HEK293T (cell line): ENCODE measurements around the gene STX7.

Source experiments
- CTCF ChIA-PET: fragments of 350-600 bp; formaldehyde crosslinking; extraction: SDS; loops from one replicate; lab custom pipeline; 2021; ENCODE audit warnings: antibody characterized with exemption, inconsistent platforms; lab: Yijun Ruan, JAX
- POLR2A ChIA-PET: fragments of 350-600 bp; formaldehyde crosslinking; extraction: SDS; loops from one replicate; lab custom pipeline; 2020; ENCODE audit warnings: antibody characterized with exemption, inconsistent platforms; lab: Yijun Ruan, JAX
- DNase-seq: peaks from one replicate; pipeline ENCODE4 v3.0.0; 2012; ENCODE audit warnings: mixed read lengths; ENCODE audit errors: extremely low spot score
- ARNT ChIP-seq: fragments of 450-650 bp; IDR thresholded peaks from 2 replicates; pipeline ENCODE4 v1.6.1; 2017; ENCODE audit warnings: mild to moderate bottlenecking
- BHLHE40 ChIP-seq: fragments of 450-650 bp; IDR thresholded peaks from 2 replicates; pipeline ENCODE4 v1.6.1; 2016; ENCODE audit warnings: mild to moderate bottlenecking, moderate library complexity, borderline replicate concordance
- CTBP1 ChIP-seq: fragments of 450-650 bp; IDR thresholded peaks from 2 replicates; pipeline ENCODE4 v1.6.1; 2016; ENCODE audit warnings: borderline replicate concordance
- ELF4 ChIP-seq: fragments of 450-650 bp; IDR thresholded peaks from 2 replicates; pipeline ENCODE4 v1.6.1; 2017; ENCODE audit warnings: antibody characterized with exemption
- FOXA1 ChIP-seq: fragments of 450-650 bp; IDR thresholded peaks from 2 replicates; pipeline ENCODE4 v1.6.1; 2016; ENCODE audit warnings: mild to moderate bottlenecking
- FOXK2 ChIP-seq: fragments of 450-650 bp; IDR thresholded peaks from 2 replicates; pipeline ENCODE4 v1.6.1; 2016; ENCODE audit warnings: mild to moderate bottlenecking
- FOXM1 ChIP-seq: fragments of 450-650 bp; IDR thresholded peaks from 2 replicates; pipeline ENCODE4 v1.6.1; 2017; ENCODE audit warnings: mild to moderate bottlenecking, borderline replicate concordance
- HDGF ChIP-seq: fragments of 450-650 bp; IDR thresholded peaks from 2 replicates; pipeline ENCODE4 v1.6.1; 2017; ENCODE audit warnings: antibody characterized with exemption, borderline replicate concordance
- L3MBTL2 ChIP-seq: fragments of 450-650 bp; conservative IDR thresholded peaks from 2 replicates; pipeline ENCODE4 v1.6.1; 2016; ENCODE audit warnings: mild to moderate bottlenecking
- LEF1 ChIP-seq: fragments of 450-650 bp; IDR thresholded peaks from 2 replicates; pipeline ENCODE4 v1.6.1; 2017; ENCODE audit warnings: mild to moderate bottlenecking, borderline replicate concordance
- NFRKB ChIP-seq: fragments of 450-650 bp; IDR thresholded peaks from 2 replicates; pipeline ENCODE4 v1.6.1; 2016; ENCODE audit warnings: mild to moderate bottlenecking, moderate library complexity
- SP1 ChIP-seq: fragments of 450-650 bp; IDR thresholded peaks from 2 replicates; pipeline ENCODE4 v1.6.1; 2017
- SUZ12 ChIP-seq: fragments of 450-650 bp; IDR thresholded peaks from 2 replicates; pipeline ENCODE4 v1.6.1; 2016; ENCODE audit warnings: mild to moderate bottlenecking
- TARDBP ChIP-seq: fragments of 450-650 bp; IDR thresholded peaks from 2 replicates; pipeline ENCODE4 v1.6.1; 2016
- ZNF384 ChIP-seq: fragments of 450-650 bp; IDR thresholded peaks from 2 replicates; pipeline ENCODE4 v1.6.1; 2016
- TF ChIP-seq, protein P1 (sequence below): fragments of 450-650 bp; IDR thresholded peaks from 2 replicates; pipeline ENCODE4 v1.6.1; 2016

Gene STX7

DNA sequence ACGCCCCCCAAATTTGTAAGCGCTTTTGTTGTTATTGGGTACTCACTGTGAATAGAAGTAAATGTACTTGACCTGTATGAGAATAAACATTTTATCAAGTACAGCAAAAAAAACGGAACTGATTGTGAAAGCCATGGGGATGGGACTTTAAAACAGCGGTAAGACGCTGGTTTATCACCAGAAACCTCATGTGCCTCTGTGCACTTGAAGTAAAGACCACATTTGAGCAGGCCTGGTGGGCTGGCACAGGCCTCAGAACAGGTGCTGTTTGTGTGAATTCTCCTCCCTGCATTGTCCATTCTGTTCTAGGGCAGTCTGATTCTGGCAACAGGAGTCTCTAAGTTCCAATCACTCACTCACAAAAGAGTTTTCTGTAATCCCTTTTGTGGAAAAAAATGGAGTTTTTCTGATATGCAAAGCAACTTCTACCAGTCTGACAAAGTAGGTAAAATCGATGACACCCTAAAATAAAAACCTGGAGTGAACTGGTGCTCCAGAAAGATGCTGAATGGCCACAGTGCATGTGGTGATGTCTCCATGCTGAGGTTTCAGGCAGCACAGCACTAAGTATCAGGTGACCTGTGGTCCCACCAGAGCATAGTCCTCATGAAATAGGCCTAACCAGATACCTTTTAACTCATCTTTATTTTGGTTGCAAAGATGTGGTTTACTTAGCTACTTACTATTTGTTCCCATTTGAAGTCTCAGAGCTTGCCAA lies 53.9 kb downstream of the STX7 start:
- TF ChIP-seq CTBP1 (no peak), TARDBP (no peak), BHLHE40 (no peak), ARNT (no peak), ELF4 (no peak), FOXA1 (no peak)
- ChIA-PET CTCF (no interaction called here), POLR2A (no interaction called here)
- DNase-seq, result no peak

DNA sequence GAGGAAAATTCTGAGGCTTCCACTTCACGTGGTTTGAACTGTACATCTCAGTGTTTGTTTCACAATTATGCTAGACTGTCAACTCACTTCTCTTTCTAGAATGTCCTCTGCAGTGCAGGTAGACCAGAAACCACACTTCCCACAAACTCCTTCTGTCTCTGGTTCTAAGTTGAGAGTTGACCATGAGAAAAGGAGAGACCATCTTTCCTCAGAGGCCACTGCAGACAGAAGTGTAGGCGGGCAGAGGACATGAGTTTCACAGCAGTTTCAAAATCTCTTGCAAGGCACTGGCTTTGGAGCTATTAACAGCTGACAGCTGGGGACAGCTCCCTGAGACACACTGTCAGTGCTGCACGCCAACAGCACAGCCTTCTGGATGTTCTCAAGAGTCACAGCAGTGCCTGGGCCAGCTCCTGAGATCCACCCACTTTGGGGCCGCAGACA lies 56.2 kb downstream of the STX7 start:
- DNase-seq, result no peak
- no peak for TF ChIP-seq L3MBTL2
- CTCF ChIA-PET, result interaction anchor here (0.6 to 0.7 kb wide), 2 partner anchors 416 to 547 kb away, joined by 3 read pairs; no protein-coding TSS in a partner anchor
- POLR2A ChIA-PET, result no interaction called here

DNA sequence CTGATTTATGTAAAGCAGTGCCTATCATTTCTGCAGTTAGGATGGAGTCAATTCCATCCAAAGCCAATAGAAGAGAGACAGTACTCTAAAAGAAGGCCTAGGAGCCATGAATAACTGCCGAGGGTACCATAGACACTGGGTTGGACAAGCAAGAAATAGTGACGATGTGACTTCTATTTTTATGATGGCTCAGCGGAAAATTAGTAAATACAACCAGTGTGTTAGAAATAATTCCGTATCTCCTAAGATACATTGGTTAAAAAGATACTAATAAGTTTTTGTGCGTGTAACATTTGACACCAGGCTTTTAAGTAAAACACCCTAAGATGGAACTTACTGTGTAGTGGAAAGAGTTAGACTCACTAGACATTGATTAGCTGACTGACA lies 66.1 kb downstream of the STX7 start:
- no peak for TF ChIP-seq CTBP1
- TF ChIP-seq NFRKB, result no peak
- TF ChIP-seq FOXK2, result no peak
- no peak for TF ChIP-seq BHLHE40
- TF ChIP-seq FOXM1, result no peak
- TF ChIP-seq ZNF384, result no peak
- TF ChIP-seq HDGF, result no peak
- TF ChIP-seq L3MBTL2, result no peak
- TF ChIP-seq SUZ12, result no peak
- no peak for TF ChIP-seq LEF1
- TF ChIP-seq TARDBP, result no peak
- no peak for TF ChIP-seq SP1
- TF ChIP-seq ELF4, result no peak
- no peak for TF ChIP-seq ARNT
- TF ChIP-seq FOXA1, result no peak
- TF ChIP-seq, protein P1, sequence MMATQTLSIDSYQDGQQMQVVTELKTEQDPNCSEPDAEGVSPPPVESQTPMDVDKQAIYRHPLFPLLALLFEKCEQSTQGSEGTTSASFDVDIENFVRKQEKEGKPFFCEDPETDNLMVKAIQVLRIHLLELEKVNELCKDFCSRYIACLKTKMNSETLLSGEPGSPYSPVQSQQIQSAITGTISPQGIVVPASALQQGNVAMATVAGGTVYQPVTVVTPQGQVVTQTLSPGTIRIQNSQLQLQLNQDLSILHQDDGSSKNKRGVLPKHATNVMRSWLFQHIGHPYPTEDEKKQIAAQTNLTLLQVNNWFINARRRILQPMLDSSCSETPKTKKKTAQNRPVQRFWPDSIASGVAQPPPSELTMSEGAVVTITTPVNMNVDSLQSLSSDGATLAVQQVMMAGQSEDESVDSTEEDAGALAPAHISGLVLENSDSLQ, result no peak
- ChIA-PET POLR2A (no interaction called here), CTCF (interaction anchor here (0.6 kb wide), 1 partner anchor 638 kb away, joined by 3 read pairs; no protein-coding TSS in a partner anchor)
- DNase-seq, result no peak

DNA sequence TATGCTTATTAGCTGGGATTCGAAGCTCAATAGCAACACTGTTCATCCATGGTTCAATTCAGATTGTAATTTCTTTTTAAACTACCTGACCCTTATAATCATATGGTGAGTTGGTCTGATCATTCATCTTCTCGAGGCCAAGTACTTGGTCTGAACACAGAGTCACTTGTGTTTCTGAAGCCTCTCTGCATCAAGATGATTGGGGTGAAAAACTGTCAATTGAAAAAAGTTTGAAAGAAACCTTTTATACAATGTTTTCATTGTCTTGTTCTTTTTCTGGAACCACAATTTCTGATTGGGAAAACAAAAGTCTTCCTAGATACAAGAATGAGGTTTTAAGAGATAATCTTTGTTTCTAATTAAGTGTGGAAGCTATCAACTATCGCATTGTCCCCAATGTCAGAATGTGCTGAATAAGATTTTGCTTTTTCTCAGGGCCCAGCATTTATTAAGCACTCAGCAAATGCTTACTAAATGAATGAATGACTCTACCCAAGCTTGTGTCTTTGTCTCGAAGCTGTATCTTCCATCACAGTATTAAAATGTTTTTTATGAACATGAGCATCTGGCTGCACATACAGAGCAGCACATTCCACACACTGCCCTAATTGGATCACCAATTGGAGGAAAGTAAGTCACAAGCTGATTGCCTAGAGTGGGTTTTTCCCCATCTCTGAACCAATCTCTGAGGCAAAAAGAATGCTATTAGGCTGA lies 66.6 kb downstream of the STX7 start:
- no peak for TF ChIP-seq LEF1
- no peak for TF ChIP-seq ZNF384
- no peak for TF ChIP-seq NFRKB
- TF ChIP-seq SUZ12, result no peak
- no peak for TF ChIP-seq HDGF
- TF ChIP-seq FOXK2, result no peak
- TF ChIP-seq ARNT, result no peak
- TF ChIP-seq CTBP1, result no peak
- no peak for TF ChIP-seq SP1
- no peak for TF ChIP-seq FOXA1
- no peak for TF ChIP-seq BHLHE40
- TF ChIP-seq TARDBP, result no peak
- TF ChIP-seq FOXM1, result no peak
- TF ChIP-seq, protein P1, result no peak
- no peak for TF ChIP-seq L3MBTL2
- no peak for TF ChIP-seq ELF4
- POLR2A ChIA-PET, result no interaction called here
- no peak for DNase-seq
- CTCF ChIA-PET, result interaction anchor here (0.5 to 1.0 kb wide), 2 partner anchors 38 to 42 kb away, joined by 3 read pairs; no protein-coding TSS in a partner anchor

DNA sequence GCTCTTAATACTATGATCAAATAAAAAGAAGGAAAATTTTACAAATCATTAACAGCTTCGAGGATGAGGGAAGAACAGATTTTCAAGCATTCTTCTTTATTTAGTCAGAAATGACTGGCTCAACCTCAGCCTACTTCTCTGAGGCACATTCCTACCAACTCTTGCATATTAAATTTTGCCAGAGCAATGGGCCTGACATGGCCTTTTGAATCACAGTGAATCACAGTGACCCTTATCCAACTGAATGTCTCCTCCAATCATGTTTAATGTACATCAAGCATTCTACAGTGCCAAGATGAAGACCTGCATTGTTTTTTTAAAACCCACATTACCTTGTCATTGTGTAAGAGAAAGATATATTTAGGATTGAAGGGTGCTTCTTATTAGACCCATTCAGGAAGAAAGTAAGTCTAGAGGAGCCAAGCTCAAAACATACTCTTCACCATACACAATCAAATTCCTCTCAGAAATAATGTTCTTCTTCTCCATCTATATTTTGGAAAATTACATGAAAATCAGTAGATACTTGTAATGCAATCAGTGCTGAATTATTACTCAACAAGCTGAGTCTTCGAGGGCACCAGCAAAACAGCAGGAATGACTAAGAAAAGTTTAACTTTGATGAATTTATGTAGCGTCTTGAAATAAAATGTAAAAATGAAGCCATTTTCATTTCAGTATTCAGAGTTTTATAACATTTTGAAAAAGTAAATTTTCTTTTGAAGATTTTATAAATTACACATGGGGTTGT lies 67.5 kb downstream of the STX7 start:
- DNase-seq, result no peak
- POLR2A ChIA-PET, result no interaction called here
- CTCF ChIA-PET, result interaction anchor here (1.0 kb wide), 1 partner anchor 39 kb away, joined by 3 read pairs; no protein-coding TSS in a partner anchor

More for the DNA sequence above, 67.5 kb downstream of the STX7 start:
- TF ChIP-seq NFRKB, result no peak
- no peak for TF ChIP-seq BHLHE40
- TF ChIP-seq LEF1, result no peak
- TF ChIP-seq FOXK2, result no peak
- no peak for TF ChIP-seq ZNF384
- TF ChIP-seq, protein P1, result no peak
- no peak for TF ChIP-seq ELF4
- TF ChIP-seq FOXM1, result no peak
- no peak for TF ChIP-seq HDGF
- TF ChIP-seq ARNT, result no peak
